ENCODE measurements around the gene GNPTG.

Gene GNPTG

GRCh38 chr16:1371054-1371978 is 19.6 kb downstream of the GNPTG start:
- DNase-seq (ENCODE audit: low read depth in 2 of 2): no peak

GRCh38 chr16:1372292-1372950 is 20.7 kb downstream of the GNPTG start:
- DNase-seq (ENCODE audit: low read depth in 2 of 2): no peak

GRCh38 chr16:1374418-1375297 is 22.9 kb downstream of the GNPTG start:
- no peak for DNase-seq (ENCODE audit: low read depth in 2 of 2)

- no peak for DNase-seq (ENCODE audit: low read depth in 2 of 2)
These were observed 23.5 kb downstream of the GNPTG start for GRCh38 chr16:1375298-1375640.

GRCh38 chr16:1375741-1376410 is 24.1 kb downstream of the GNPTG start:
- no peak for DNase-seq (ENCODE audit: low read depth in 2 of 2)

- no peak for DNase-seq (ENCODE audit: low read depth in 2 of 2)
These were observed 25.8 kb downstream of the GNPTG start for GRCh38 chr16:1377406-1378010.

- no peak for DNase-seq (ENCODE audit: low read depth in 2 of 2)
These were observed 26.5 kb downstream of the GNPTG start for GRCh38 chr16:1378087-1378803.

- DNase-seq (ENCODE audit: low read depth in 2 of 2): peak; percentile 49 to 63
These were observed 27.1 kb downstream of the GNPTG start for GRCh38 chr16:1378804-1379303.

- DNase-seq (ENCODE audit: low read depth in 2 of 2): peak; percentile 55 to 70
These were observed 27.8 kb downstream of the GNPTG start for GRCh38 chr16:1379304-1380076.

GRCh38 chr16:1380195-1380594 is 28.5 kb downstream of the GNPTG start:
- DNase-seq (ENCODE audit: low read depth in 2 of 2): no peak

GRCh38 chr16:1381612-1382406 is 30.1 kb downstream of the GNPTG start:
- no peak for DNase-seq (ENCODE audit: low read depth in 2 of 2)

GRCh38 chr16:1383556-1383955 is 31.8 kb downstream of the GNPTG start:
- DNase-seq (ENCODE audit: low read depth in 2 of 2): no peak

GRCh38 chr16:1385232-1385631 is 33.5 kb downstream of the GNPTG start:
- no peak for DNase-seq (ENCODE audit: low read depth in 2 of 2)

GRCh38 chr16:1387331-1387730 is 35.6 kb downstream of the GNPTG start:
- no peak for DNase-seq (ENCODE audit: low read depth in 2 of 2)

GRCh38 chr16:1389762-1390161 is 38.0 kb downstream of the GNPTG start:
- DNase-seq (ENCODE audit: low read depth in 2 of 2): no peak

GRCh38 chr16:1390239-1390779 is 38.6 kb downstream of the GNPTG start:
- DNase-seq (ENCODE audit: low read depth in 2 of 2): no peak

GRCh38 chr16:1392826-1393225 is 41.1 kb downstream of the GNPTG start:
- no peak for DNase-seq (ENCODE audit: low read depth in 2 of 2)

GRCh38 chr16:1393613-1394176 is 42.0 kb downstream of the GNPTG start:
- DNase-seq (ENCODE audit: low read depth in 2 of 2): no peak
